Measurements from ENCODE around the gene HHIPL1. TPM values are rescaled to one million over a fixed set of nuclear protein-coding genes. Genes with fewer than 3 reads are reported as not detected.

HHIPL1 gene
- total RNA-seq, 2 experiments from 2014 or later: 0.08 to 0.10 TPM

GRCh38 chr14:99615497-99616157 is 29.3 kb upstream of the HHIPL1 start:
- Mint-ChIP-seq H3K27me3 (peaks cover 21% of the 10 kb centered on the region), H3K4me3 (no peak overlapping the region), H3K9me3 (no peaks in the 10 kb centered on the region), H3K4me1 (peaks cover 3% of the 10 kb centered on the region), H3K36me3 (ENCODE audit: low read depth) (no peaks in the 10 kb centered on the region), H3K27ac (no peak overlapping the region)
- ChIA-PET POLR2A (interaction anchor here (2.9 kb wide), 1 partner anchor 11 kb away, joined by 11 read pairs; the partner anchor contains the start of gene CCDC85C), CTCF (no interaction called here)
- DNase-seq: no peak

- no peaks in the 10 kb centered on the region for H3K9me3 Mint-ChIP-seq
- DNase-seq: no peak
- H3K27me3 Mint-ChIP-seq: peaks cover 23% of the 10 kb centered on the region
- POLR2A ChIA-PET: interaction anchor here (2.9 kb wide), 1 partner anchor 12 kb away, joined by 11 read pairs; the partner anchor contains the start of gene CCDC85C
- CTCF ChIA-PET: no interaction called here
- no peak overlapping the region for H3K27ac Mint-ChIP-seq
- peaks cover 3% of the 10 kb centered on the region for H3K4me1 Mint-ChIP-seq
- H3K4me3 Mint-ChIP-seq: no peak overlapping the region
- H3K36me3 Mint-ChIP-seq (ENCODE audit: low read depth): no peaks in the 10 kb centered on the region
Observed at GRCh38 chr14:99616832-99617800, 27.8 kb upstream of the HHIPL1 start.

GRCh38 chr14:99619835-99620834 is 24.8 kb upstream of the HHIPL1 start:
- ChIA-PET POLR2A (interaction anchor here (0.8 to 1.5 kb wide), 2 partner anchors 17 to 452 kb away, joined by 4 to 5 read pairs; partner anchors contain the start of gene CCDC85C), CTCF (no interaction called here)
- Mint-ChIP-seq H3K27ac (no peak overlapping the region), H3K4me3 (no peak overlapping the region), H3K9me3 (no peaks in the 10 kb centered on the region), H3K36me3 (ENCODE audit: low read depth) (no peaks in the 10 kb centered on the region), H3K27me3 (peaks cover 29% of the 10 kb centered on the region), H3K4me1 (peaks cover 3% of the 10 kb centered on the region)
- no peak for DNase-seq

- ChIA-PET POLR2A (no interaction called here), CTCF (interaction anchor here (0.7 kb wide), 1 partner anchor 54 kb away, joined by 5 read pairs; no protein-coding TSS in a partner anchor)
- Mint-ChIP-seq H3K9me3 (no peaks in the 10 kb centered on the region), H3K4me1 (peaks cover 3% of the 10 kb centered on the region), H3K36me3 (ENCODE audit: low read depth) (no peaks in the 10 kb centered on the region), H3K27me3 (peaks cover 18% of the 10 kb centered on the region), H3K27ac (no peak overlapping the region), H3K4me3 (no peak overlapping the region)
- DNase-seq: no peak
Observed at GRCh38 chr14:99621948-99622347, 23.0 kb upstream of the HHIPL1 start.

- CTCF ChIA-PET: no interaction called here
- no peaks in the 10 kb centered on the region for H3K9me3 Mint-ChIP-seq
- no peak overlapping the region for H3K27ac Mint-ChIP-seq
- H3K27me3 Mint-ChIP-seq: peaks cover 13% of the 10 kb centered on the region
- no peaks in the 10 kb centered on the region for H3K36me3 Mint-ChIP-seq (ENCODE audit: low read depth)
- peaks cover 6% of the 10 kb centered on the region for H3K4me1 Mint-ChIP-seq
- no peak for DNase-seq
- POLR2A ChIA-PET: no interaction called here
- H3K4me3 Mint-ChIP-seq: no peak overlapping the region
Observed at GRCh38 chr14:99624024-99624423, 20.9 kb upstream of the HHIPL1 start.

- Mint-ChIP-seq H3K27me3 (peaks cover 13% of the 10 kb centered on the region), H3K9me3 (no peaks in the 10 kb centered on the region), H3K27ac (no peak overlapping the region), H3K4me3 (no peak overlapping the region), H3K36me3 (ENCODE audit: low read depth) (no peaks in the 10 kb centered on the region), H3K4me1 (peaks cover 4% of the 10 kb centered on the region)
- ChIA-PET CTCF (no interaction called here), POLR2A (no interaction called here)
- no peak for DNase-seq
Observed at GRCh38 chr14:99624971-99625370, 20.0 kb upstream of the HHIPL1 start.

GRCh38 chr14:99625476-99625875 is 19.5 kb upstream of the HHIPL1 start:
- Mint-ChIP-seq H3K4me1 (peaks cover 4% of the 10 kb centered on the region), H3K27ac (no peak overlapping the region), H3K36me3 (ENCODE audit: low read depth) (no peaks in the 10 kb centered on the region), H3K4me3 (no peak overlapping the region), H3K27me3 (peaks cover 13% of the 10 kb centered on the region), H3K9me3 (no peaks in the 10 kb centered on the region)
- CTCF ChIA-PET: no interaction called here
- POLR2A ChIA-PET: no interaction called here
- no peak for DNase-seq

GRCh38 chr14:99626041-99626648 is 18.8 kb upstream of the HHIPL1 start:
- H3K4me3 Mint-ChIP-seq: no peak overlapping the region
- no peak for DNase-seq
- POLR2A ChIA-PET: no interaction called here
- peaks cover 4% of the 10 kb centered on the region for H3K4me1 Mint-ChIP-seq
- H3K36me3 Mint-ChIP-seq (ENCODE audit: low read depth): no peaks in the 10 kb centered on the region
- CTCF ChIA-PET: no interaction called here
- H3K27me3 Mint-ChIP-seq: peaks cover 13% of the 10 kb centered on the region
- no peak overlapping the region for H3K27ac Mint-ChIP-seq
- no peaks in the 10 kb centered on the region for H3K9me3 Mint-ChIP-seq

GRCh38 chr14:99627100-99627499 is 17.8 kb upstream of the HHIPL1 start:
- no peak for DNase-seq
- Mint-ChIP-seq H3K9me3 (no peaks in the 10 kb centered on the region), H3K27ac (no peak overlapping the region), H3K36me3 (ENCODE audit: low read depth) (no peaks in the 10 kb centered on the region), H3K4me1 (peaks cover 4% of the 10 kb centered on the region), H3K4me3 (no peak overlapping the region), H3K27me3 (peaks cover 11% of the 10 kb centered on the region)
- ChIA-PET POLR2A (no interaction called here), CTCF (no interaction called here)

- no peak for DNase-seq
- CTCF ChIA-PET: interaction anchor here (0.7 to 1.8 kb wide), 11 partner anchors 11 to 108 kb away, joined by 3 to 6 read pairs (median 4); partner anchors contain the start of gene CYP46A1
- H3K36me3 Mint-ChIP-seq (ENCODE audit: low read depth): no peaks in the 10 kb centered on the region
- H3K27me3 Mint-ChIP-seq: peaks cover 6% of the 10 kb centered on the region
- H3K4me1 Mint-ChIP-seq: peaks cover 4% of the 10 kb centered on the region
- H3K4me3 Mint-ChIP-seq: no peak overlapping the region
- H3K9me3 Mint-ChIP-seq: no peaks in the 10 kb centered on the region
- H3K27ac Mint-ChIP-seq: no peak overlapping the region
- POLR2A ChIA-PET: no interaction called here
Observed at GRCh38 chr14:99627510-99628381, 17.2 kb upstream of the HHIPL1 start.

GRCh38 chr14:99628887-99629618 is 15.9 kb upstream of the HHIPL1 start:
- Mint-ChIP-seq H3K27me3 (peaks cover 2% of the 10 kb centered on the region), H3K4me1 (peaks cover 4% of the 10 kb centered on the region), H3K9me3 (no peaks in the 10 kb centered on the region), H3K4me3 (no peak overlapping the region), H3K27ac (no peak overlapping the region), H3K36me3 (ENCODE audit: low read depth) (no peaks in the 10 kb centered on the region)
- peak; percentile 70 for DNase-seq
- POLR2A ChIA-PET: no interaction called here
- CTCF ChIA-PET: interaction anchor here (0.6 to 1.8 kb wide), 11 partner anchors 10 to 343 kb away, joined by 3 to 6 read pairs (median 4); no protein-coding TSS in a partner anchor
